ENCODE data around the gene NXPH3.

NXPH3 gene

GRCh38 chr17:49595328-49595727, 19.7 kb downstream of the NXPH3 start:
- no peak for FAIRE-seq

DNA sequence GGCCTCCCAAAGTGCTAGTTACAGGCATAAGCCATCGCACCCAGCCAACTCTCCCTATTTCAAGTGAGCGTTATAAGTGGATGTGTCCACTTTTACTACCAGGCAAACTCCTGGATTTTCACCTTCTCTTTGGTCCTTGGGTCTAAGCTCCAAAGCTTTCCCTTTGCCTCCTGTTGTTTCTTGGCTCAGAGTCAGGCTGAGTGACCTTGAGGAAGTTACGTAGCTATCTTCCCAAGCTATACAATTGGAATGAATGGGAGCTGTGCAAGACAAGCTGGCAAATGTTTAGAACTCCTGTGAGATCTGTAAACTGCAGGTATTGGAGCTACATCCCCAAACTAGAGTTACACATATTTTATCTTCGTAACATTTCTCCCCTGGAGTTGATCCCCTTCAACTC, 20.3 kb downstream of the NXPH3 start:
- FAIRE-seq = no peak

- FAIRE-seq = no peak
Measured at GRCh38 chr17:49596613-49597244, 21.1 kb downstream of the NXPH3 start.

GRCh38 chr17:49597436-49597835, 21.8 kb downstream of the NXPH3 start:
- no peak for FAIRE-seq

DNA sequence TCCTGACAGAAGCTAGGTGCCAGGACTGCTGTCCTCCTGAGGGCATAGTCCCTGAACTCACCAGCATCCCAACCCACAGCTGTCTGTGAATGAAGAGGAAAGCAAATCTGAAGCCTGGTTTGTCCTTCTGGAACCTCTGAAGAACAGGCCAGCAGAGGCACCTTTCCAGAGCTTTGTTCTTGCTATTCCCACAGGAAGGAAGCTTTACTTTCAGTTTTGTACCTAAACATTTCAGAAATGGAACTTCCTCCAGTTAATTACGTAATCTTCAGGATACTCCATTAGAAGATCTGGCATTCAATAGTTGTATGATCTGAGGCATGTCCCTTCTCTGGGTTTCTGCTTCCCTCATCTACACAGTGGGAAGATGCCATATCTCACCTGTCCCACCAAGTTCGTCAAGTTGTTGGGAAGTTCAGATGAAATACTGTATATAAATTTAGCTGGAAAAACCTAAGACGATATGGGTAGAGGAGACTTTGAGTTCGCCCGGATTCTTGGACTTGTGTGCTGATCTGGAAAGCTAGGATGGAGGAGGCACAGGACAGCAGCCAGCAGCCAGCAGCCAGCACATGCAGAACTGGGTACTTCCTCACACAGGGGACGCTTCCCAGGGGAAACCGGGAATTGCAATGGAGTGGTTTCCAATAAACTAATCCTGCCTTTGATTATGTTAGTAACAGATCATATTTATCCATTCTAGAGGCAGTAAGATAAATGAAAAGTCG, 22.4 kb downstream of the NXPH3 start:
- FAIRE-seq = no peak

- no peak for FAIRE-seq
Measured at GRCh38 chr17:49598918-49599317, 23.2 kb downstream of the NXPH3 start.

DNA sequence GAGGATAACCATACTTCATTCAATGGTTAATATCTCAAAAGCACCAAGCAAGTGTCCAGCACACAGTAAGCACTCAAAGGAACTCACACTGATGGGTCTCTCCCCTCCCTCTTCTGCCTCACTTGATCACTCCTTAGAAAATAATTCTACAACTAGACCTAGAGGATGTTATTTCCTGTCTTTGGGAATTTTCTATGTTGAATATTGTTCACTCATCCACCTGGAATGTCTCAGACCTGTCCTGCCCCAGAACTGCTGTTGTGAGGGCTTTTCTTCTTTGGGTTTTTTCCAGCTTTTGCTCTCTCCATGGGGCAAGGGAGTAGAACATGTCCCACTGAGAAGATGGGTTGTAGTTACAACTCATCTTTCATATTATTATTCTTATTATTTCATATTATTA, 25.3 kb downstream of the NXPH3 start:
- no peak for FAIRE-seq

GRCh38 chr17:49602783-49603182, 27.1 kb downstream of the NXPH3 start:
- FAIRE-seq = no peak

GRCh38 chr17:49603238-49603637, 27.6 kb downstream of the NXPH3 start:
- no peak for FAIRE-seq

DNA sequence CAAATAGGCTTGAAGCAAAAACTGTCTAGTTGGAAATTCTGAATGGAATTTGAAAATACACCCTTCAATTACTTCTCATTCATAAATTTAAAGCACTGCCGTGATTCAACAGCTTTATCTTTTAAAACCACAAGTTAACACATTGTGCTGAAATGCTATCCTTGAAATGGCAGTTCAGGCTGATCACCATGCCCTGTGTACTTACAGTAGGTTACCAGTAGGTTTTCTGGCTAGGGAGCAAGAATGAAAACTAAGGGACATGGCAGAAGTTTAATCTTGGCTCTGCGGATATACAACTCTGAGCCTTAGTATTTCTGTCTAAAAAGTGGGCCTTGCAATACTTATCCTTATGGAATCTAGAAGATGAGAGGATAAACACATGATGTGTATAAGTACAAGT, 28.0 kb downstream of the NXPH3 start:
- no peak for FAIRE-seq

DNA sequence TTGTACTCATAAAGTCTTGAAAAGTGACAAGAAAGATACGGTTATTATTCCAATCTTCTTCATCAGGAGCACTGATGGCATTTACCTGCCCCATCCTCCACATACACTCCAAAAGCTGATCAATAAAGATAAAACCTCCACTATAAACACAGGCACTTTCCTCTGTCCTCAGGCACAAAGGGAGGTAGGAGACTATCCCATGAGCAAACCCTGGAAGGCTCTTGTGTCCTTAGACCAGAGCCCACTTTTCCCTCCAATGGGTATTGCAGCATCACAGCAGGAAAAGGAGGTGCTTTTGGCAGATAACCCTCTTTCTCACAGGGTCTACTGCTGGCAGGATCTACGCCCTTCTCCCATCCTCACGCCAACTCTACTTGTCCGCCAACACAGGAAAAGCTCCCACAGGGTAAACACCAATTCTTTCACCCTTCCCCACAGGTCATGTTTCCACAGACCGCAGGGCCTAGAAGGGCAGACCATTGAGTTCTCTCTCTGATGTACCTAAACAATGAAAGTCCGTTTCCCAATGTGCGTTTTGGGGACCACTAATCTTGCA, 28.7 kb downstream of the NXPH3 start:
- FAIRE-seq = no peak

GRCh38 chr17:49610883-49611584, 35.4 kb downstream of the NXPH3 start:
- no peak for FAIRE-seq

DNA sequence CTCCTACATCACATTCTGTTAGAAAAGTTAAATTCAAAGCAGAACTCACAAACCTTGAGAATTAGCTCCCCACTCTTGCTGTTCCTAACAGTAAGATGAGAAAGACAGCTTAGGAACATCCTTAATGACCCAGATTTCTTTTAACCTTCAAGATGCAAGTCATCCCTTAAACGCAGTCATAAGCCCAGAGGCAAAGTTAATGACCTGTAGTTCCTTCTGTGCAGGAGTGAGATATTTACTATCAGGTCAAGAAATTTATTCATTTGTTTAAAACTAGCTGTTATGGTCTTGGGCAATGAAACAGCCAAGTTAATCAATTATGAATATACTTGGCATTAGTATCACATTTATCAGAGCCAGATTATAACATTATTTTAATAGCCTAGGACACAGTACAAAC, 37.1 kb downstream of the NXPH3 start:
- no peak for FAIRE-seq

GRCh38 chr17:49613182-49613800, 37.6 kb downstream of the NXPH3 start:
- no peak for FAIRE-seq

DNA sequence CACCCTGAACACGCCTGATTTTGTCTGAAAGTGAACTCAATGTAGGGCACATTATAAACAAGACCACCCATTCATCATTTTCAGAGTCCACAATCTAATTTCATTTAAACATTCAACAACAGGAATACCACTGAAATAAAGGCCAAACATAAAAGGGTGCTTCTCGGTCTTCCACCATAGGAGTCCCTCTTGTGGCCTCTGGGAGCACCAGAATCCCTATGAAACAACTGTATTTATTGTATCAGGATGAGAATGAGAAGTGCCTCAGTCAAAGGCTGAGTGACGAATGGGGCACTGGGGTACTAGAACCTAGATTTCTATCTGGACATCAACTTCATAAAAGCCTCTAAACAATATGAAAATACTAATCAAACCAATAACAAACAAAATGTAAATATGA, 40.4 kb downstream of the NXPH3 start:
- FAIRE-seq = no peak

DNA sequence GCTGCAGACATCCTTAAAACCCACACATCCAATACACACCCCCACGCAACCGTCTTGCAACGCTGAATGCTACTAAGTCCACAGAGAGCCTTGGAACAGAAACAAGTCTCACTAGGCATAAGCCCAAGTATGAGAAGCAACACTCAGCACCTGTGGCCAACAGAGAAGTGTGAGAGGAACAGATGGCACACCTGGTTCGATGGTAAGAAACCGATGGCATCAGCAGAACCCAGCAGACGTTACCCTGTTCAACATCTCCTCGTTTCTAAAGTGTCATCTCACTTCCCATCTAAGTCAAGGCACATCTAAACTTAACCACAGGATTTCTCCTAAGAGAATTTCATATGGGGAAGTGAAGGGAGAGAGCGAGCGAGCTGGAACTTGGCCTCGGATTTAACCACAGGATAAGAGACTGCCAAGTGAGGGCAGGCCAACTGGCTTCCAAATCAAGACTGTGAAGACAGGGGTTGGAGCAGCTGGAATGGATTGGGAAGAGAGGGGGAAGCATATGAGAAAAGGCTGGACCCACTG, 41.0 kb downstream of the NXPH3 start:
- FAIRE-seq = no peak

DNA sequence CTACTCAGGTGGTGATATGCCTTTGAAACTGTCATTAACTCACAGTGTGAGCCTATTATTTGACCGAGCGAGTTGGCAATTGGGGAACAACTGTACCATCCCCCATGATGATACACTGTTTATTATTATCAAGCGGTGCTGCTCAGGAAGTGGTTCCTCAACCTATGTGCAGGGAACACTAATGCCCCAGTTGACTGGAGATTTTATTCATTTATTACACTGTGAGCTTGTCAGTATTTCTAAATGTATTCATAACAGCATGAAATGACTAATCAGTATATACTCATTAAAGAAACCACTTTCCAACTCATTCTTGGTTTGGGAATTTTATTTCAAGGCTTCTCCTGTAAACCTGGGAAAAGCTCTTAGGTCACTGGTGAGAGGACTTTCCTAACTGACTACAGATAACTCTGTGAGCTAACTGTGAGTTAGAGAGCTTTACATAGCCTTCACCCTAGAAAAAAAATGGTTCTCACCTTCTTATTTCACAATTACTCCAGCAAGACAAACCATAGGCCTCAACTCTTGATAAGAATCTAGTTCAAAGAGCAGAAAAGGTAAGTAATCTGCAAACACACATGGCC, 42.4 kb downstream of the NXPH3 start:
- FAIRE-seq = no peak

DNA sequence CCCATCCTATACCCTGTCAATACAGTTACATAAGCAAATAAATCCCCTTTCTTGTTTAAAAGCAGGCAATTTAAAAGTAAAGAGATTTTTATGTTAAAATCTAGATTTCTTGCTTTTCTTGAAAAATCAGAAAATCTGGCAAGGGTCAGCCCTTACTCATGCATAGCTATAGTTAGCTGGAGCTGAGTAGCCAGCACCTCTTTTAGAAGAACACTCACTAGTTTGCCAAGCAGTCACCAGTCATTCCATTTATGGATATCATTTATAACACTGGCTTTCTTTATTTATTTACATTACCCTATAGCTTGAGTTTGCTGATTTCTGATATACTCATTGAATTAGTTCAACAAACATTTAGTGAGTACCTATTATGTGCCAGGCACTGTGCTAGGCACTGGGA, 45.7 kb downstream of the NXPH3 start:
- no peak for FAIRE-seq

- no peak for FAIRE-seq
Measured at GRCh38 chr17:49621946-49622529, 46.4 kb downstream of the NXPH3 start.

GRCh38 chr17:49624896-49625295, 49.2 kb downstream of the NXPH3 start:
- no peak for FAIRE-seq

DNA sequence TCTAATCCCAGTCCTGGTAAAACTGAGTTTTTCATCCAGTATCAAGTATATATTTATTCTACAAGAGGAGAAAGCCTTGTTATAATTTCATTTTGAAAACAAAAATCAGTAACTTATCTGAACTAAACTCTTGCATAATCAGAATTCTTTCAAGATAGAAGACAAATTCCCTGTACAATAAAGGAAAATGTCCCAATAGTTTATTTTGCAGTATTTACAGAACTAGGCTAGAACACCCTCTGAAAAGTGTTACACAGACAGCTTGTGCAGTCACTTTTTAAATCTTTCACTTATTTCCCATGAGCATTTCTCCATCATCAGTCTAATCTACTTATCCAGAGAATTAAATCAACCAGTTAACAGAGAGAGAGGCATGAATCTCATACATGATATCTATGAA, 53.8 kb downstream of the NXPH3 start:
- no peak for FAIRE-seq

GRCh38 chr17:49630113-49630900, 54.6 kb downstream of the NXPH3 start:
- FAIRE-seq = no peak

Measured in TTC549 (cell line).